Vagina (tissue), 2 donors: ENCODE measurements around the gene LDLRAD4. TPM values are rescaled to one million over a fixed set of nuclear protein-coding genes. Genes with fewer than 3 reads are reported as not detected.
A peak's percentile ranks its signal among the peaks of the same experiment; 100 is the strongest.

Experiments used
- DNase-seq, 2 donors: peaks; one replicate each; pipeline ENCODE4 v3.0.0-alpha.2; 2017; ENCODE audit errors: extremely low spot score in 2 of 2
- H3K27ac ChIP-seq: fragments of 200-600 bp; sonication (generic); one replicate; pipeline ENCODE4 v1.5.1; 2019
- H3K27me3 ChIP-seq: fragments of 200-600 bp; sonication (generic); one replicate; pipeline ENCODE4 v1.5.1; 2019
- H3K36me3 ChIP-seq, 2 donors: fragments of 200-600 bp; sonication (generic); one replicate each; pipeline ENCODE4 v1.5.1; 2017 to 2019
- H3K4me1 ChIP-seq: fragments of 200-600 bp; sonication (generic); one replicate; pipeline ENCODE4 v1.5.1; 2019
- H3K4me3 ChIP-seq, 2 donors: fragments of 200-600 bp; sonication (generic); 1 replicate in 1 of 2; 2 replicates in 1 of 2; pipeline ENCODE4 v1.5.1; 2016 to 2019
- H3K9me3 ChIP-seq: fragments of 200-600 bp; sonication (generic); one replicate; pipeline ENCODE4 v1.5.1; 2019
- POLR2A ChIP-seq, 2 donors: fragments of 450-650 bp; IDR thresholded peaks; one replicate each; pipeline ENCODE4 v1.6.1; 2017; ENCODE audit warnings: antibody characterized with exemption in 2 of 2, mild to moderate bottlenecking in 2 of 2, moderate library complexity in 2 of 2
- POLR2AphosphoS5 ChIP-seq, 2 donors: sonication (generic); formaldehyde crosslinking; IDR thresholded peaks; one replicate each; pipeline ENCODE4 v1.9.0; 2017; ENCODE audit warnings: antibody characterized with exemption in 2 of 2, mild to moderate bottlenecking in 2 of 2, low read depth in 1 of 2; ENCODE audit not compliant: insufficient read depth in 1 of 2
- intact Hi-C: fragments of 100-400 bp; cut with DNase I; formaldehyde crosslinking; loops from one replicate; pipeline ENCODE4 v1.15.1; 2023
- total RNA-seq: library from RNA; depleted of rRNA; stranded (reverse); fragments of >200 nt; gene quantifications from one replicate; pipeline ENCODE4 v1.2.3, GENCODE V29; 2016
- TF ChIP-seq, protein P1 (sequence below), 3 experiments: fragments of 450-650 bp in 2 of 3; fragments of 200-600 bp in 1 of 3; sonication (generic) in 1 of 3; IDR thresholded peaks; one replicate each; pipeline ENCODE4 v1.5.1; 2017 to 2019; ENCODE audit warnings: antibody characterized with exemption in 3 of 3, mild to moderate bottlenecking in 2 of 3, moderate library complexity in 2 of 3

LDLRAD4 gene
- total RNA-seq, 1 donor from 2014 or later = 24.3 TPM

DNA sequence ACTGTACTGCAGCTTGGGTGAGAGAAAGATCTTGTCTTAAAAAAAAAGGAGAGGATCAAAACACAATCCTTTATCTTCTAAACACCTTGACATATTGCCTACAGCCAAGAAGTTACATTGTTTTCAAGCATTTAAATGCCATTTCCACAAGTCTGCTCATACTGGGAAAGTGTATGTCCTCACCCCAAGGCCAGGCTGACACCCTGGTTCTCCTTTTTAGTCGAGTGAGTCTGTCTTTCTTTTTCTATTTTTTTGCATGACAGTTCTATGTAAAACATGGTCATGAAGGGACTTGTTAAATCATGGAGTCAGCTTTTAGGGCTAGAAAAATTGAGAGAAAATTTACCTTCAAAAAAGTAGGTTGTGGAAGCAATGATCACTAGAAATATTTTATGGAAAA is 274.5 kb downstream of the LDLRAD4 start:
- TF ChIP-seq, protein P1, sequence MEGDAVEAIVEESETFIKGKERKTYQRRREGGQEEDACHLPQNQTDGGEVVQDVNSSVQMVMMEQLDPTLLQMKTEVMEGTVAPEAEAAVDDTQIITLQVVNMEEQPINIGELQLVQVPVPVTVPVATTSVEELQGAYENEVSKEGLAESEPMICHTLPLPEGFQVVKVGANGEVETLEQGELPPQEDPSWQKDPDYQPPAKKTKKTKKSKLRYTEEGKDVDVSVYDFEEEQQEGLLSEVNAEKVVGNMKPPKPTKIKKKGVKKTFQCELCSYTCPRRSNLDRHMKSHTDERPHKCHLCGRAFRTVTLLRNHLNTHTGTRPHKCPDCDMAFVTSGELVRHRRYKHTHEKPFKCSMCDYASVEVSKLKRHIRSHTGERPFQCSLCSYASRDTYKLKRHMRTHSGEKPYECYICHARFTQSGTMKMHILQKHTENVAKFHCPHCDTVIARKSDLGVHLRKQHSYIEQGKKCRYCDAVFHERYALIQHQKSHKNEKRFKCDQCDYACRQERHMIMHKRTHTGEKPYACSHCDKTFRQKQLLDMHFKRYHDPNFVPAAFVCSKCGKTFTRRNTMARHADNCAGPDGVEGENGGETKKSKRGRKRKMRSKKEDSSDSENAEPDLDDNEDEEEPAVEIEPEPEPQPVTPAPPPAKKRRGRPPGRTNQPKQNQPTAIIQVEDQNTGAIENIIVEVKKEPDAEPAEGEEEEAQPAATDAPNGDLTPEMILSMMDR (IDR thresholded peaks at IDR 0.05) = no peak
- TF ChIP-seq POLR2AphosphoS5 (IDR thresholded peaks at IDR 0.05; ENCODE audit: insufficient read depth in 1 of 2, low read depth in 1 of 2) = no peak
- TF ChIP-seq POLR2A (IDR thresholded peaks at IDR 0.05) = no peak
- H3K27me3 ChIP-seq = no peaks in the 10 kb centered on the region
- no peak for DNase-seq
- no peaks in the 10 kb centered on the region for H3K36me3 ChIP-seq
- intact Hi-C loops = loop anchor here (10.0 kb wide), 1 partner anchor 58 kb away; no protein-coding TSS in a partner anchor
- H3K4me1 ChIP-seq = no peaks in the 10 kb centered on the region
- no peak overlapping the region for H3K4me3 ChIP-seq
- H3K27ac ChIP-seq = no peak overlapping the region
- no peaks in the 10 kb centered on the region for H3K9me3 ChIP-seq

DNA sequence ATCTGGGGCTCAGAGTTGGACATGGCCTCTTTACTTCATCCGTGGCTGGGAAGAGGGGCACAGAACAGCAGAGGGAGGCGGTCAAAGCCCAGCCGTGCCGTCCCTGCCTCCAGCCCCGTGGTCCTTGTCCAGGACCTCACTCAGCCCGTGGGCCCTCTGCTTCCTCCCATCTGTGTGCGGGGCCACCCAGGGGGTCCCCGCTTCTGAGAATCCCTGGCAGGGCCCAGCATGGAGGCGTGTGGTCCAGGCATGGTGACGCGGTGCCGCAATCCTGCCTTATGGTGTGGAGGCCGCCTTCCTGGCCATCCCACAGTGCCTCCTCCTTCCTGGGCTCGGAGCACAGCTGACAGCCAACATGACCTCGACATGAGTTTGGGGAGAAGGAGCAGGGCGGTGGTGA is 275.2 kb downstream of the LDLRAD4 start:
- no peak for DNase-seq
- intact Hi-C loops = loop anchor here (10.0 kb wide), 1 partner anchor 59 kb away; no protein-coding TSS in a partner anchor
- no peaks in the 10 kb centered on the region for H3K4me1 ChIP-seq
- no peak overlapping the region for H3K27ac ChIP-seq
- TF ChIP-seq, protein P1 (IDR thresholded peaks at IDR 0.05) = no peak
- no peak for TF ChIP-seq POLR2AphosphoS5 (IDR thresholded peaks at IDR 0.05; ENCODE audit: insufficient read depth in 1 of 2, low read depth in 1 of 2)
- no peak for TF ChIP-seq POLR2A (IDR thresholded peaks at IDR 0.05)
- no peaks in the 10 kb centered on the region for H3K27me3 ChIP-seq
- no peaks in the 10 kb centered on the region for H3K9me3 ChIP-seq
- no peaks in the 10 kb centered on the region for H3K36me3 ChIP-seq
- H3K4me3 ChIP-seq = no peak overlapping the region

DNA sequence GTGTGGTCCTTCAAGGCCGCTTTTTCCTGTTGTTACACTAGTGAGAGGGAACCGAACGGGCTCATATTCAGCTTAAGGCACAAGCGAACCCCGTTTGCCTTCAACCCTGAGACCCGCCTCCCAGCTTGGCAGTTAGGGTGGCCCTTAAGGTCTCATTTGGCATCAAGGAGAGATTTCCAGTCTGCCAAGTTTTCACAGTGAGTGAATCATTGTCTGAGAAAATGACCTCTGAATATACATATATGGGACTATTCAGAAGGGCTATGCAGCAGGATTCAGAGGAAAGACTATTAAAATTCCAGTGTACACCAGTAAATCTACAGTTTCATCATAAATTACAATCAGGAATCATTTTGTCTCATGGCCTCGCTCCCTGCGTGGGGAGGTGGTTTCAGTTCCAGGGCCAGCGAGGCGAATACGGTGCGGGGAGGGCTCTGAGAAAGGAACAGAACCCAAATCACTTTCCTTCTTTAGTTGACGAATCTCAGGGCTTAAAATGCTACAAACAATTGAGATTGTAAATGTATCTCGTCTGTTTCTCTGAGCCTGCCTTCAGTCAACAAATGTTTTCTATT is 276.4 kb downstream of the LDLRAD4 start:
- H3K27me3 ChIP-seq = no peaks in the 10 kb centered on the region
- intact Hi-C loops = loop anchor here (10.0 kb wide), 1 partner anchor 60 kb away; no protein-coding TSS in a partner anchor
- H3K9me3 ChIP-seq = no peaks in the 10 kb centered on the region
- H3K4me3 ChIP-seq = peak overlapping the region in 1 of 2 donors; percentile 33
- H3K36me3 ChIP-seq = no peaks in the 10 kb centered on the region
- peak overlapping the region; percentile 27 for H3K27ac ChIP-seq
- no peak for TF ChIP-seq POLR2A (IDR thresholded peaks at IDR 0.05)
- TF ChIP-seq POLR2AphosphoS5 (IDR thresholded peaks at IDR 0.05; ENCODE audit: insufficient read depth in 1 of 2, low read depth in 1 of 2) = no peak
- TF ChIP-seq, protein P1 (IDR thresholded peaks at IDR 0.05) = no peak
- peaks cover 1% of the 10 kb centered on the region for H3K4me1 ChIP-seq
- DNase-seq = no peak

DNA sequence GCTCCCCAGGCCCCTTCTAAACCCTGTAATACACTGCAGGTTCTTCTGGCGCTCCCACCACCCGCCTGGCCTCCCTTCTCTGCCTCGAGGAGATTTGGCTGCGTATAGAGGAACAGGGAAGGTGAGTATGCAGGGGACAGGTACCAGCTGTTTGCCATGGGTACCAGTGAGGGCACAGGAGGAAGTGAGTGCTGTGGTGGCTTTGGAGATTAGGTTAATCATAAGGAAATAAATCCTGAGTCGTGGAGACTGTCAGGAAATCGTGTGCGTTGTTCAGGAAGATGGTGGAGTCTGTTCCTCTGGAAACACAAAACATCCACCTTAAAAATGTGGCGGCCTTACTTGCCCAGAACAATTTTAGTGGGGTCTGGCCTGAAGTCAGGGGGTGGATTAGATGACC is 277.4 kb downstream of the LDLRAD4 start:
- Histone ChIP-seq H3K9me3 (no peaks in the 10 kb centered on the region), H3K27me3 (no peaks in the 10 kb centered on the region), H3K4me3 (no peak overlapping the region), H3K27ac (no peak overlapping the region), H3K4me1 (peaks cover 11% of the 10 kb centered on the region), H3K36me3 (no peaks in the 10 kb centered on the region)
- intact Hi-C loops = loop anchor here (10.0 kb wide), 1 partner anchor 61 kb away; no protein-coding TSS in a partner anchor
- no peak for DNase-seq
- TF ChIP-seq, protein P1 (IDR thresholded peaks at IDR 0.05) = no peak

DNA sequence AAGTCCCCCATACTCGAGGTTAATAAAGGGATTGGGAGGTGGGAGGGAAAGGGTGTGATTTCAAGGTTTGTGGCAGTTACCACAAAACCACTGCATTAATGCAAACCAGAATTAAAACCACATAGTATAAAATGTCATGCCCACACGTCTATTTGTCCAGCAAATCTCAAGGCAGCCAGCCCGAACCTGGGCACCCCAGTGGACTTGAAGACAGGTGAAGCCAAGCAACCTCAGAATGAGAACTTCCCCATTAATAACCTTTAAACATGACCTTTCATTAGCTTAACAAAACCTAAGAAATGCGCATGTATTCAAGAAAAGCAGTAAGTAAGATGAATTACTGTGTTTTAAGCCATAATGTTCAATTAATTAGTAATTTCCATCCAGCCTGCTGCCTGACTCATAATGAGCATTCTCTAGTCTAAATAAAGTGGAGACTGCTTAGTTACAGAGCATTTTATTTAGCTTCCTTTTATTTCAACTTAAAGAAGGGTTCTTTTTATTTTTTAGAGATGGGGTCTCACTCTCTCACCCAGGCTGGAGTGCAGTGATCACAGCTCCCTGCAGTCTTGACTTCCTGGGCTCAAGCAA is 278.2 kb downstream of the LDLRAD4 start:
- DNase-seq = no peak
- intact Hi-C loops = loop anchor here (10.0 kb wide), 1 partner anchor 62 kb away; no protein-coding TSS in a partner anchor
- H3K36me3 ChIP-seq = no peaks in the 10 kb centered on the region

More for the DNA sequence above, 278.2 kb downstream of the LDLRAD4 start:
- Histone ChIP-seq H3K9me3 (no peaks in the 10 kb centered on the region), H3K27me3 (no peaks in the 10 kb centered on the region), H3K4me1 (peaks cover 20% of the 10 kb centered on the region), H3K27ac (no peak overlapping the region), H3K4me3 (no peak overlapping the region)
- no peak for TF ChIP-seq POLR2AphosphoS5 (IDR thresholded peaks at IDR 0.05; ENCODE audit: insufficient read depth in 1 of 2, low read depth in 1 of 2)
- TF ChIP-seq, protein P1 (IDR thresholded peaks at IDR 0.05) = no peak
- no peak for TF ChIP-seq POLR2A (IDR thresholded peaks at IDR 0.05)
